Measurements from ENCODE around the gene CCR5AS.

- no peak for TF ChIP-seq CTCF (conservative IDR thresholded peaks at IDR 0.05 in 1 of 2, IDR thresholded peaks at IDR 0.05 in 1 of 2; ENCODE audit: low read depth in 1 of 2, low read length in 2 of 2)
- no peak for TF ChIP-seq EZH2 (IDR thresholded peaks at IDR 0.05; ENCODE audit: low read length, missing control alignments)
Measured at GRCh38 chr3:46351646-46352045, 55.2 kb downstream of the CCR5AS start.
